Fibroblast of lung (primary cell): ENCODE results near the gene SPNS1. TPM values are rescaled to one million over a fixed set of nuclear protein-coding genes. Genes with fewer than 3 reads are reported as not detected.
A peak's percentile ranks its signal among the peaks of the same experiment; 100 is the strongest.
"Not testable (repeated sequence)": the region's sequence is repeated elsewhere in the genome, so short reads cannot be mapped to it uniquely, and the experiment has no call there.

ENCODE experiments used
- DNase-seq, 2 donors: peaks; one replicate each; pipeline versions ENCODE4 v3.0.0 to v3.0.0-alpha.2; 2010; ENCODE audit warnings: low read depth in 2 of 2
- H2AFZ ChIP-seq: 2 replicates; pipeline ENCODE4 v1.5.1; 2012; ENCODE audit warnings: low read length, control low read depth, inconsistent platforms
- H3K27ac ChIP-seq: 2 replicates; pipeline ENCODE4 v1.5.1; 2011; ENCODE audit warnings: low read length, control low read depth; ENCODE audit not compliant: insufficient read depth
- H3K27me3 ChIP-seq: 2 replicates; pipeline ENCODE4 v1.5.1; 2011; ENCODE audit warnings: mild to moderate bottlenecking, low read length; ENCODE audit not compliant: control insufficient read depth, insufficient read depth
- H3K36me3 ChIP-seq: 2 replicates; pipeline ENCODE4 v1.5.1; 2011; ENCODE audit warnings: low read length; ENCODE audit not compliant: control insufficient read depth, insufficient read depth
- H3K4me1 ChIP-seq: 2 replicates; pipeline ENCODE4 v1.5.1; 2011; ENCODE audit warnings: low read length; ENCODE audit not compliant: control insufficient read depth, insufficient read depth; ENCODE audit errors: extremely low read depth
- H3K4me2 ChIP-seq: 2 replicates; pipeline ENCODE4 v1.5.1; 2011; ENCODE audit warnings: low read length, control low read depth; ENCODE audit not compliant: insufficient read depth; ENCODE audit errors: extremely low read depth
- H3K4me3 ChIP-seq, 4 experiments: fragments of 200-600 bp in 1 of 4; sonication (generic) in 1 of 4; replicated peaks in 1 of 4; 2 replicates each; pipeline ENCODE4 v1.5.1; 2011 to 2016; ENCODE audit warnings: low read length in 4 of 4, low read depth in 3 of 4, mild to moderate bottlenecking in 3 of 4, control low read depth in 2 of 4, inconsistent platforms in 1 of 4, mixed read lengths in 1 of 4; ENCODE audit not compliant: insufficient read depth in 1 of 4; ENCODE audit errors: control extremely low read depth in 1 of 4
- H3K79me2 ChIP-seq: 2 replicates; pipeline ENCODE4 v1.5.1; 2012; ENCODE audit warnings: mild to moderate bottlenecking, low read length, inconsistent platforms; ENCODE audit not compliant: control insufficient read depth, insufficient read depth
- H3K9ac ChIP-seq: 2 replicates; pipeline ENCODE4 v1.5.1; 2011; ENCODE audit warnings: mild to moderate bottlenecking, low read length, control low read depth; ENCODE audit not compliant: insufficient read depth
- H3K9me3 ChIP-seq: 2 replicates; pipeline ENCODE4 v1.5.1; 2012; ENCODE audit warnings: low read depth, low read length; ENCODE audit not compliant: control insufficient read depth, insufficient read depth
- H4K20me1 ChIP-seq: 2 replicates; pipeline ENCODE4 v1.5.1; 2011; ENCODE audit warnings: low read length; ENCODE audit not compliant: control insufficient read depth, insufficient read depth; ENCODE audit errors: extremely low read depth
- CTCF ChIP-seq, 2 donors: IDR thresholded peaks in 1 of 2; conservative IDR thresholded peaks in 1 of 2; 1 replicate in 1 of 2; 2 replicates in 1 of 2; pipeline ENCODE4 v1.5.1; 2011 to 2012; ENCODE audit warnings: low read length in 2 of 2, control low read depth in 1 of 2, inconsistent platforms in 1 of 2, low read depth in 1 of 2, mild to moderate bottlenecking in 1 of 2
- EZH2 ChIP-seq: IDR thresholded peaks from 2 replicates; pipeline ENCODE4 v1.5.1; 2012; ENCODE audit warnings: low read length, control low read depth, mild to moderate bottlenecking; ENCODE audit errors: missing control alignments
- polyA plus RNA-seq, 2 donors: library from polyadenylated mRNA; depleted of rRNA in 1 of 2; stranded (reverse) in 1 of 2; unstranded in 1 of 2; fragments of >200 nt; gene quantifications; 2 replicates each; pipeline ENCODE4 v1.2.1, GENCODE V29; 2011 to 2012; ENCODE audit warnings: missing spikeins in 1 of 2
- total RNA-seq: library from RNA; depleted of rRNA; stranded (reverse); fragments of >200 nt; gene quantifications from 2 replicates; pipeline ENCODE4 v1.2.1, GENCODE V29; 2014

The SPNS1 gene
- total and polyA plus RNA-seq, 2 donors (not counting 1 experiment from before 2014, with no cell fraction given): 19.5 to 27.1 TPM

GRCh38 chr16:28999577-28999976 lies 25.0 kb downstream of the SPNS1 start:
- Histone ChIP-seq H3K36me3 (no peaks in the 10 kb centered on the region), H3K4me2 (no peak overlapping the region), H3K4me1 (no peaks in the 10 kb centered on the region), H3K79me2 (no peaks in the 10 kb centered on the region), H2AFZ (no peak overlapping the region), H3K27me3 (no peaks in the 10 kb centered on the region), H3K4me3 (no peak overlapping the region), H3K9me3 (no peaks in the 10 kb centered on the region), H4K20me1 (no peaks in the 10 kb centered on the region), H3K27ac (no peak overlapping the region), H3K9ac (no peak overlapping the region)
- TF ChIP-seq EZH2: no peak
- TF ChIP-seq CTCF (conservative IDR thresholded peaks at IDR 0.05 in 1 of 2, IDR thresholded peaks at IDR 0.05 in 1 of 2; ENCODE audit: low read depth in 1 of 2, low read length in 2 of 2): no peak
- no peak for DNase-seq

GRCh38 chr16:29000019-29000418 lies 25.4 kb downstream of the SPNS1 start:
- no peak for TF ChIP-seq CTCF (conservative IDR thresholded peaks at IDR 0.05 in 1 of 2, IDR thresholded peaks at IDR 0.05 in 1 of 2; ENCODE audit: low read depth in 1 of 2, low read length in 2 of 2)
- no peak for TF ChIP-seq EZH2
- Histone ChIP-seq H3K9ac (no peak overlapping the region), H3K27me3 (no peaks in the 10 kb centered on the region), H3K27ac (no peak overlapping the region), H3K4me2 (no peak overlapping the region), H3K4me3 (no peak overlapping the region), H3K4me1 (no peaks in the 10 kb centered on the region), H2AFZ (no peak overlapping the region), H4K20me1 (no peaks in the 10 kb centered on the region), H3K79me2 (no peaks in the 10 kb centered on the region), H3K36me3 (no peaks in the 10 kb centered on the region), H3K9me3 (no peaks in the 10 kb centered on the region)
- no peak for DNase-seq

GRCh38 chr16:29004496-29005139 lies 30.0 kb downstream of the SPNS1 start:
- not testable (repeated sequence) for H3K27ac ChIP-seq, H3K36me3 ChIP-seq, H4K20me1 ChIP-seq, H2AFZ ChIP-seq, H3K9me3 ChIP-seq, H3K4me3 ChIP-seq, H3K4me2 ChIP-seq, H3K27me3 ChIP-seq, H3K9ac ChIP-seq, H3K79me2 ChIP-seq, H3K4me1 ChIP-seq
- DNase-seq: peak in 1 of 2 donors; percentile 22
